OCI-LY7 (cell line): ENCODE measurements around the gene SLC35F1. TPM values are rescaled to one million over a fixed set of nuclear protein-coding genes. Genes with fewer than 3 reads are reported as not detected.

Experiments
- BruUV-seq: library from RNA; stranded (reverse); fragments of 400-500 nt; replicated peaks from 2 replicates; lab custom pipeline; 2021; lab: Mats Ljungman, UMichigan
- CTCF ChIA-PET: fragments of 300-600 bp; sonication (Branson Sonifier 250); formaldehyde crosslinking; loops from one replicate; lab custom pipeline; 2022; ENCODE audit warnings: antibody characterized with exemption; ENCODE audit not compliant: unreplicated experiment; lab: Charles Lee
- POLR2A ChIA-PET: fragments of 300-600 bp; sonication (Branson Sonifier 250); formaldehyde crosslinking; loops from one replicate; lab custom pipeline; 2022; ENCODE audit warnings: antibody characterized with exemption; lab: Charles Lee
- DNase-seq: peaks from one replicate; pipeline ENCODE4 v3.0.0-alpha.2; 2015; ENCODE audit warnings: low spot score
- H2AFZ ChIP-seq: fragments of 200-600 bp; sonication (generic), shearing (Covaris generic); 2 replicates; pipeline ENCODE4 v1.6.1; 2014; ENCODE audit warnings: mild to moderate bottlenecking, antibody characterized with exemption, low read length, moderate library complexity
- H3K27ac ChIP-seq: fragments of 200-600 bp; sonication (generic); 2 replicates; pipeline ENCODE4 v1.5.1; 2014; ENCODE audit warnings: mixed run types, low read depth, mild to moderate bottlenecking, moderate library complexity, low read length, inconsistent platforms; ENCODE audit not compliant: poor library complexity, severe bottlenecking
- H3K36me3 ChIP-seq: fragments of 200-600 bp; sonication (generic); 2 replicates; pipeline ENCODE4 v1.6.1; 2014; ENCODE audit warnings: mild to moderate bottlenecking, antibody characterized with exemption, low read length, moderate library complexity, mixed read lengths; ENCODE audit not compliant: insufficient read depth
- H3K4me1 ChIP-seq: fragments of 200-600 bp; sonication (generic); 2 replicates; pipeline ENCODE4 v1.5.1; 2014; ENCODE audit warnings: mild to moderate bottlenecking, low read length; ENCODE audit not compliant: insufficient read depth, poor library complexity, severe bottlenecking
- H3K4me2 ChIP-seq: fragments of 200-600 bp; sonication (generic); 2 replicates; pipeline ENCODE4 v1.6.1; 2014; ENCODE audit warnings: mild to moderate bottlenecking, low read length
- H3K4me3 ChIP-seq: fragments of 200-600 bp; sonication (generic); 2 replicates; pipeline ENCODE4 v1.5.1; 2014; ENCODE audit warnings: mild to moderate bottlenecking, low read depth, low read length; ENCODE audit not compliant: poor library complexity, severe bottlenecking
- H3K79me2 ChIP-seq: fragments of 200-600 bp; sonication (generic); 2 replicates; pipeline ENCODE4 v1.6.1; 2016; ENCODE audit warnings: low read depth, mild to moderate bottlenecking, low read length, moderate library complexity, mixed read lengths; ENCODE audit not compliant: insufficient read depth
- H3K9me2 ChIP-seq: fragments of 200-600 bp; sonication (generic); 2 replicates; pipeline ENCODE4 v1.6.1; 2016; ENCODE audit warnings: mild to moderate bottlenecking, low read length, mixed read lengths; ENCODE audit not compliant: insufficient read depth
- H3K9me3 ChIP-seq: fragments of 200-600 bp; sonication (generic); 2 replicates; pipeline ENCODE4 v1.6.1; 2014; ENCODE audit warnings: mild to moderate bottlenecking, mixed run types, low read length, mixed read lengths
- H4K20me1 ChIP-seq: fragments of 200-600 bp; sonication (generic); 2 replicates; pipeline ENCODE4 v1.6.1; 2014; ENCODE audit warnings: mild to moderate bottlenecking, antibody characterized with exemption, low read length, moderate library complexity, mixed read lengths; ENCODE audit not compliant: insufficient read depth
- CTCF ChIP-seq: fragments of 200-600 bp; sonication (generic); conservative IDR thresholded peaks from 2 replicates; pipeline ENCODE4 v1.5.1; 2014; ENCODE audit warnings: mild to moderate bottlenecking, antibody characterized with exemption, low read length, moderate library complexity, mixed read lengths
- EZH2phosphoT487 ChIP-seq: fragments of 200-600 bp; sonication (generic); IDR thresholded peaks from 2 replicates; pipeline ENCODE4 v1.6.1; 2018; ENCODE audit warnings: low read depth, borderline replicate concordance, mild to moderate bottlenecking, mixed run types, antibody characterized with exemption, low read length, moderate library complexity, mixed read lengths
- intact Hi-C: fragments of 100-400 bp; cut with micrococcal nuclease; formaldehyde crosslinking; loops from one replicate; pipeline ENCODE4 v1.10.0; 2022; ENCODE audit not compliant: unreplicated experiment
- total RNA-seq, 2 experiments: library from RNA; depleted of rRNA in 1 of 2; stranded (reverse); fragments of >200 nt in 1 of 2; shearing (Covaris generic) in 1 of 2; gene quantifications; 2 replicates each; pipeline ENCODE4 v1.2.3, GENCODE V29; 2014 to 2022

SLC35F1 gene
- total RNA-seq, 2 experiments from 2014 or later: 0.03 TPM; not detected in 1

- Histone ChIP-seq H3K79me2 (no peaks in the 10 kb centered on the region), H3K27ac (no peak overlapping the region), H3K4me1 (no peaks in the 10 kb centered on the region), H3K9me3 (no peaks in the 10 kb centered on the region), H3K9me2 (no peaks in the 10 kb centered on the region), H2AFZ (no peak overlapping the region), H3K4me2 (no peak overlapping the region), H4K20me1 (no peaks in the 10 kb centered on the region), H3K4me3 (no peak overlapping the region), H3K36me3 (no peaks in the 10 kb centered on the region)
- intact Hi-C loops: no loop called here
- TF ChIP-seq CTCF (no peak), EZH2phosphoT487 (no peak)
- ChIA-PET CTCF (no interaction called here), POLR2A (interaction anchor here (0.7 to 1.2 kb wide), 2 partner anchors 10 to 20 kb away, joined by 3 read pairs; no protein-coding TSS in a partner anchor)
- no TSS peak for BruUV-seq
- no peak for DNase-seq
Measured at GRCh38 chr6:118100717-118101116, 193.7 kb downstream of the SLC35F1 start.

- no peak overlapping the region for H2AFZ ChIP-seq
- no peaks in the 10 kb centered on the region for H3K4me1 ChIP-seq
- CTCF ChIA-PET: no interaction called here
- no peaks in the 10 kb centered on the region for H3K36me3 ChIP-seq
- POLR2A ChIA-PET: interaction anchor here (0.6 to 2.2 kb wide), 4 partner anchors 9 to 720 kb away, joined by 3 to 8 read pairs (median 3); no protein-coding TSS in a partner anchor
- intact Hi-C loops: no loop called here
- no peak for TF ChIP-seq CTCF
- TF ChIP-seq EZH2phosphoT487: no peak
- H3K79me2 ChIP-seq: no peaks in the 10 kb centered on the region
- BruUV-seq: no TSS peak
- no peak overlapping the region for H3K27ac ChIP-seq
- H3K4me2 ChIP-seq: no peak overlapping the region
- H3K9me2 ChIP-seq: no peaks in the 10 kb centered on the region
- H3K9me3 ChIP-seq: no peaks in the 10 kb centered on the region
- DNase-seq: no peak
- no peaks in the 10 kb centered on the region for H4K20me1 ChIP-seq
- no peak overlapping the region for H3K4me3 ChIP-seq
Measured at GRCh38 chr6:118101220-118101619, 194.2 kb downstream of the SLC35F1 start.

- Histone ChIP-seq H3K4me2 (no peak overlapping the region), H3K79me2 (no peaks in the 10 kb centered on the region), H4K20me1 (no peaks in the 10 kb centered on the region), H3K27ac (no peak overlapping the region), H3K36me3 (no peaks in the 10 kb centered on the region), H3K4me3 (no peak overlapping the region), H3K4me1 (no peaks in the 10 kb centered on the region), H3K9me2 (no peaks in the 10 kb centered on the region), H3K9me3 (no peaks in the 10 kb centered on the region), H2AFZ (no peak overlapping the region)
- no TSS peak for BruUV-seq
- ChIA-PET POLR2A (interaction anchor here (0.6 to 2.2 kb wide), 4 partner anchors 12 to 721 kb away, joined by 3 to 8 read pairs (median 4); no protein-coding TSS in a partner anchor), CTCF (no interaction called here)
- intact Hi-C loops: no loop called here
- DNase-seq: no peak
- TF ChIP-seq CTCF (no peak), EZH2phosphoT487 (no peak)
Measured at GRCh38 chr6:118101831-118102345, 194.8 kb downstream of the SLC35F1 start.
